GM19099 (cell line): ENCODE data around the gene UBXN4.

Source experiments
- POLR2A ChIP-seq: IDR thresholded peaks from 3 replicates; pipeline ENCODE4 v1.6.1; 2011; ENCODE audit warnings: low read depth; ENCODE audit not compliant: insufficient read length; ENCODE audit errors: extremely low read depth

The UBXN4 gene

GRCh38 chr2:135797497-135798274 lies 56.0 kb downstream of the UBXN4 start:
- TF ChIP-seq POLR2A = no peak

GRCh38 chr2:135798275-135798705 lies 56.6 kb downstream of the UBXN4 start:
- TF ChIP-seq POLR2A = no peak

GRCh38 chr2:135798762-135799161 lies 57.1 kb downstream of the UBXN4 start:
- no peak for TF ChIP-seq POLR2A

- TF ChIP-seq POLR2A = no peak
Observed at GRCh38 chr2:135799738-135800137, 58.1 kb downstream of the UBXN4 start.

- no peak for TF ChIP-seq POLR2A
Observed at GRCh38 chr2:135800513-135801460, 59.1 kb downstream of the UBXN4 start.

GRCh38 chr2:135802350-135802749 lies 60.7 kb downstream of the UBXN4 start:
- TF ChIP-seq POLR2A = no peak

GRCh38 chr2:135803278-135803677 lies 61.6 kb downstream of the UBXN4 start:
- no peak for TF ChIP-seq POLR2A

GRCh38 chr2:135812907-135813511 lies 71.4 kb downstream of the UBXN4 start:
- no peak for TF ChIP-seq POLR2A

GRCh38 chr2:135815269-135815668 lies 73.6 kb downstream of the UBXN4 start:
- no peak for TF ChIP-seq POLR2A

- no peak for TF ChIP-seq POLR2A
Observed at GRCh38 chr2:135817466-135817865, 75.8 kb downstream of the UBXN4 start.

- TF ChIP-seq POLR2A = no peak
Observed at GRCh38 chr2:135817951-135818350, 76.3 kb downstream of the UBXN4 start.

GRCh38 chr2:135818937-135819610 lies 77.4 kb downstream of the UBXN4 start:
- no peak for TF ChIP-seq POLR2A

- no peak for TF ChIP-seq POLR2A
Observed at GRCh38 chr2:135820003-135820618, 78.5 kb downstream of the UBXN4 start.

GRCh38 chr2:135821190-135821589 lies 79.5 kb downstream of the UBXN4 start:
- TF ChIP-seq POLR2A = no peak
